OCI-LY1 (cell line): ENCODE data around the gene CD96.
A peak's percentile ranks its signal among the peaks of the same experiment; 100 is the strongest.
"Not testable (repeated sequence)": the region's sequence is repeated elsewhere in the genome, so short reads cannot be mapped to it uniquely, and the experiment has no call there.

Experiments used
- H2AFZ ChIP-seq: fragments of 200-600 bp; sonication (generic), shearing (Covaris generic); 2 replicates; pipeline ENCODE4 v1.6.0; 2014; ENCODE audit warnings: antibody characterized with exemption, mild to moderate bottlenecking, low read length
- H3F3A ChIP-seq: fragments of 200-600 bp; sonication (generic), shearing (Covaris generic); 2 replicates; pipeline ENCODE4 v1.6.0; 2014; ENCODE audit warnings: mild to moderate bottlenecking, antibody characterized with exemption, low read length, moderate library complexity; ENCODE audit not compliant: insufficient read depth
- H3K27ac ChIP-seq: fragments of 200-600 bp; sonication (generic); 2 replicates; pipeline ENCODE4 v1.5.1; 2014; ENCODE audit warnings: low read length, mixed run types, mild to moderate bottlenecking, low read depth; ENCODE audit not compliant: poor library complexity, severe bottlenecking
- H3K27me3 ChIP-seq: fragments of 200-600 bp; sonication (generic); 2 replicates; pipeline ENCODE4 v1.6.0; 2014; ENCODE audit warnings: antibody characterized with exemption, mild to moderate bottlenecking, low read length, moderate library complexity; ENCODE audit not compliant: insufficient read depth
- H3K36me3 ChIP-seq: fragments of 200-600 bp; sonication (generic); 2 replicates; pipeline ENCODE4 v1.6.1; 2014; ENCODE audit warnings: mild to moderate bottlenecking, antibody characterized with exemption, low read length, moderate library complexity, mixed read lengths; ENCODE audit not compliant: insufficient read depth
- H3K4me1 ChIP-seq: fragments of 200-600 bp; sonication (generic); 2 replicates; pipeline ENCODE4 v1.5.1; 2014; ENCODE audit warnings: mild to moderate bottlenecking, low read length, moderate library complexity; ENCODE audit not compliant: insufficient read depth, severe bottlenecking
- H3K4me2 ChIP-seq: fragments of 200-600 bp; sonication (generic), shearing (Covaris generic); 2 replicates; pipeline ENCODE4 v1.6.1; 2014; ENCODE audit warnings: low read length
- H3K4me3 ChIP-seq: fragments of 200-600 bp; sonication (generic); 2 replicates; pipeline ENCODE4 v1.5.1; 2014; ENCODE audit warnings: low read length, low read depth, mild to moderate bottlenecking, mixed read lengths; ENCODE audit not compliant: poor library complexity, severe bottlenecking
- H3K79me2 ChIP-seq: fragments of 200-600 bp; shearing (Covaris generic); 2 replicates; pipeline ENCODE4 v1.6.1; 2016; ENCODE audit warnings: mixed run types, low read length, mixed read lengths; ENCODE audit not compliant: insufficient read depth
- H3K9ac ChIP-seq: fragments of 200-600 bp; sonication (generic), shearing (Covaris generic); 2 replicates; pipeline ENCODE4 v1.6.1; 2014; ENCODE audit warnings: mild to moderate bottlenecking, low read length, mixed read lengths
- H3K9me2 ChIP-seq: fragments of 200-600 bp; sonication (generic), shearing (Covaris generic); 2 replicates; pipeline ENCODE4 v1.6.1; 2014; ENCODE audit warnings: low read depth, mild to moderate bottlenecking, low read length, mixed read lengths
- H3K9me3 ChIP-seq: fragments of 200-600 bp; shearing (Covaris generic); 2 replicates; pipeline ENCODE4 v1.6.1; 2014; ENCODE audit warnings: low read length, mixed read lengths
- H4K20me1 ChIP-seq: fragments of 200-600 bp; sonication (generic), shearing (Covaris generic); 2 replicates; pipeline ENCODE4 v1.6.0; 2016; ENCODE audit warnings: mild to moderate bottlenecking, low read length; ENCODE audit not compliant: insufficient read depth
- CTCF ChIP-seq: fragments of 200-600 bp; sonication (generic), shearing (Covaris generic); IDR thresholded peaks from 2 replicates; pipeline ENCODE4 v1.5.1; 2017; ENCODE audit warnings: mild to moderate bottlenecking, antibody characterized with exemption, low read length, moderate library complexity, mixed read lengths
- EZH2 ChIP-seq: fragments of 200-600 bp; sonication (generic), shearing (Covaris generic); IDR thresholded peaks from 2 replicates; pipeline ENCODE4 v1.8.0; 2017; ENCODE audit warnings: borderline replicate concordance, mixed run types, mild to moderate bottlenecking, antibody characterized with exemption, low read length, moderate library complexity, mixed read lengths

The CD96 gene

GRCh38 chr3:111668326-111668725, 126.3 kb downstream of the CD96 start:
- H3K9me3 ChIP-seq, result no peaks in the 10 kb centered on the region
- H3K9ac ChIP-seq, result no peak overlapping the region
- no peaks in the 10 kb centered on the region for H3K27me3 ChIP-seq
- H3K9me2 ChIP-seq, result no peaks in the 10 kb centered on the region
- no peaks in the 10 kb centered on the region for H3K36me3 ChIP-seq
- H3K79me2 ChIP-seq, result no peaks in the 10 kb centered on the region
- H3F3A ChIP-seq, result 0 out of 2 replicates have a peak, but pooled peaks cover 3% of the 10 kb centered on the region
- H3K27ac ChIP-seq, result no peak overlapping the region
- H3K4me3 ChIP-seq, result no peak overlapping the region
- peaks cover 15% of the 10 kb centered on the region for H3K4me1 ChIP-seq
- H4K20me1 ChIP-seq, result no peaks in the 10 kb centered on the region
- TF ChIP-seq EZH2, result no peak
- TF ChIP-seq CTCF, result no peak
- no peak overlapping the region for H2AFZ ChIP-seq
- no peak overlapping the region for H3K4me2 ChIP-seq

DNA sequence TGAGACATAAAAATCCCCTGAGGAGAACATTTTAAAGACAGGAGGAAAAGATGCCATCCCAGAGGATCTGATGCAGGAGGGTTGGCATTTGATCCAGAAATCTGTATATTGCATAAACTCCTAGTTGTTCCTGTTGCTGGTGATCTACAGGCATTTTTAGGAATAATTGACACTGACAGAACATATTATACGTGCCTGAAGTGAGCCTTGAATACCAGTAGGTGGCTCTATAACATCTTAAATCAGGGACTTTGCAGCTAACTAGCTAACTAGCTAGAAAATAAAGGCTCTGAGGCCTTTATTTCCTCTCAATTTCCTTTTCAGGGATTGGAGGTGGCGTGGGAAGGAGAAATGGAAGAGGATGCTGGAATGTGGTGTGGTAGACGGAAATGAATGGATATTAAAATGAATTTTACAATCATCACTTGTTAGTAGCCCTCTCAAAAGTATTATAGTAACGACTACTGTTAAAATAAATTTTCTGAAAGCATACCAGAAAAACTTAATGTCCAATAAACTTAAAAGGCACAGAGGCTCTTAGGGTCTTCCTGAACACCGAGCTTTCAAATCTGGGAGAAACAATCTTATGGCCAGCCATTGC, 127.0 kb downstream of the CD96 start:
- Histone ChIP-seq H3K79me2 (no peaks in the 10 kb centered on the region), H3K4me1 (peaks cover 21% of the 10 kb centered on the region), H3K9me3 (no peaks in the 10 kb centered on the region), H3K36me3 (no peaks in the 10 kb centered on the region), H3K9ac (no peak overlapping the region), H3K27ac (no peak overlapping the region), H2AFZ (no peak overlapping the region), H3K4me3 (no peak overlapping the region), H4K20me1 (no peaks in the 10 kb centered on the region), H3K4me2 (no peak overlapping the region), H3F3A (0 out of 2 replicates have a peak, but pooled peaks cover 3% of the 10 kb centered on the region), H3K27me3 (no peaks in the 10 kb centered on the region), H3K9me2 (no peaks in the 10 kb centered on the region)
- peak; percentile 80 for TF ChIP-seq CTCF
- TF ChIP-seq EZH2, result no peak

DNA sequence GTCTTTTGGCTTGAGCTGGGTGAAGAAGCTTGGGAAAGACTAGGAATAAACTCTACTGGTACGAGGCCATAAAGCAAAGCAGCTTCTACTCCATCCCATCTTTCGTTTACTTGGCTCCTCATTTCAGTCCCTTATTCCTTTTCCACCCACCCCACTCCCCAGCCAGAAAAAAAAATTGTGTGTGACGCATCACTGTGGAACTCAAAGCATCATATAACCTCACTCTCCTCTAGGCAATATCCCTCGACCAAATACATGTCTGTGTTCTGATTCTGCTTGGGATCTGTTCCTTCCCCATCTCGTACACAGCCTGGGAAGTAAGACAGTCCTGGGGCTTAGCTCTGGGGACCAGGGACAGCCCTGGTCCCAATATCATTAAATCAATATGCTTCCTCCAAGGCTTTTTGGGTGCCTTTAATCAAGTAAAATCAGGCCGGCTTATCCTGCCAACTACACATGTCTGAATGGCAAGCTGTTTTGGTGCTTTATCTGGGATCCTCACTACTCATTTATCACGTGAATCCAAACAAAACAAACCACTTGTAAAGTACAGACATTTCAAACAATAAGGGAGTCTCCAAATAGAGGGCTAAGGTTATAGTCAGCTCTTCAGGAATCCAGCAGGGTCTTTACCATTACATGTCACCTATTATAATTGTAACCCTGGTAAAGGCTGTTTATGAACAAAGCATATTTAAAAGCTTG, 128.1 kb downstream of the CD96 start:
- Histone ChIP-seq H3K9me2 (no peaks in the 10 kb centered on the region), H3K27ac (no peak overlapping the region), H2AFZ (no peak overlapping the region), H4K20me1 (no peaks in the 10 kb centered on the region), H3K79me2 (no peaks in the 10 kb centered on the region), H3K36me3 (no peaks in the 10 kb centered on the region), H3K27me3 (no peaks in the 10 kb centered on the region), H3F3A (0 out of 2 replicates have a peak, but pooled peaks cover 3% of the 10 kb centered on the region), H3K9ac (no peak overlapping the region), H3K4me2 (no peak overlapping the region), H3K4me3 (no peak overlapping the region), H3K9me3 (no peaks in the 10 kb centered on the region), H3K4me1 (peaks cover 27% of the 10 kb centered on the region)
- no peak for TF ChIP-seq EZH2
- no peak for TF ChIP-seq CTCF

DNA sequence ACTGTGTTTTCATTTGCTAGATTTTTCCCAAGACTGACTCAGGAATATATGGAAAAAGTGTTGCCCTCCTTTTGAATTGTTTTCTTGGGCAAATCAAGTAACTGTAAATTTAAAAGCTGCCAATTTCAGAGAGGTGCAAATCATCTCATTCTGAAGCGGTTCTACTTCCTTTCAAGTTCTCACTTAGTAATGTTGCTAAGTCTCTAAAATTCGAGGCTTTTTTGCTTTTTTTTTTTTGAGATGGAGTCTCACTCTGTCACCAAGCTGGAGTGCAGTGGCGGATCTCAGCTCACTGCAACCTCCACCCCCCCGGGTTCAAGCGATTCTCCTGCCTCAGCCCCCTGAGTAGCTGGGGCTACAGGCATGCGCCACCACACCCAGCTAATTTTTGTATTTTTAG, 130.5 kb downstream of the CD96 start:
- H3K9me2 ChIP-seq, H3K79me2 ChIP-seq, H3K9me3 ChIP-seq, H3K4me3 ChIP-seq, H3K27ac ChIP-seq, H3K36me3 ChIP-seq, H4K20me1 ChIP-seq, H3K9ac ChIP-seq, H2AFZ ChIP-seq, H3K27me3 ChIP-seq, H3F3A ChIP-seq, H3K4me2 ChIP-seq: not testable (repeated sequence)
- peaks cover 48% of the 10 kb centered on the region for H3K4me1 ChIP-seq
